H54 (cell line): ENCODE results near the gene ST6GALNAC6.
A peak's percentile ranks its signal among the peaks of the same experiment; 100 is the strongest.

ENCODE experiments used
- DNase-seq: peaks from one replicate; pipeline ENCODE4 v3.0.0; 2011; ENCODE audit warnings: low spot score, mixed read lengths; ENCODE audit not compliant: insufficient read length
- FAIRE-seq: peaks from 3 replicates; lab custom pipeline; 2011; peaks lifted over from hg19 to GRCh38; lab: Jason Lieb, UNC
- POLR2A ChIP-seq: IDR thresholded peaks from 2 replicates; pipeline ENCODE4 v1.6.1; 2011; ENCODE audit warnings: low read depth, mild to moderate bottlenecking, low read length

Gene ST6GALNAC6

GRCh38 chr9:127927988-127928675 is 28.7 kb upstream of the ST6GALNAC6 start:
- TF ChIP-seq POLR2A, result no peak
- FAIRE-seq, result no peak
- DNase-seq, result no peak

- no peak for TF ChIP-seq POLR2A
- DNase-seq (no peak), FAIRE-seq (no peak)
Measured at GRCh38 chr9:127927201-127927987, 28.0 kb upstream of the ST6GALNAC6 start.

GRCh38 chr9:127926906-127927200 is 27.4 kb upstream of the ST6GALNAC6 start:
- DNase-seq (no peak), FAIRE-seq (no peak)
- TF ChIP-seq POLR2A, result no peak

- DNase-seq, result no peak
- no peak for FAIRE-seq
- no peak for TF ChIP-seq POLR2A
Measured at GRCh38 chr9:127925959-127926905, 26.8 kb upstream of the ST6GALNAC6 start.

- DNase-seq (no peak), FAIRE-seq (no peak)
- no peak for TF ChIP-seq POLR2A
Measured at GRCh38 chr9:127924736-127925444, 25.5 kb upstream of the ST6GALNAC6 start.

GRCh38 chr9:127923771-127924170 is 24.4 kb upstream of the ST6GALNAC6 start:
- DNase-seq (peak; percentile 99), FAIRE-seq (peak; percentile 75)
- no peak for TF ChIP-seq POLR2A

- no peak for TF ChIP-seq POLR2A
- DNase-seq (no peak), FAIRE-seq (no peak)
Measured at GRCh38 chr9:127923046-127923445, 23.6 kb upstream of the ST6GALNAC6 start.

GRCh38 chr9:127921557-127922120 is 22.2 kb upstream of the ST6GALNAC6 start:
- FAIRE-seq, result no peak
- no peak for TF ChIP-seq POLR2A

GRCh38 chr9:127920794-127921193 is 21.4 kb upstream of the ST6GALNAC6 start:
- no peak for FAIRE-seq
- TF ChIP-seq POLR2A, result no peak

More at GRCh38 chr9:127921557-127922120, 22.2 kb upstream of the ST6GALNAC6 start:
- DNase-seq, result peak; percentile 94

GRCh38 chr9:127919253-127919815 is 19.9 kb upstream of the ST6GALNAC6 start:
- DNase-seq, result peak; percentile 99
- FAIRE-seq, result peak; percentile 97
- no peak for TF ChIP-seq POLR2A

More at GRCh38 chr9:127920794-127921193, 21.4 kb upstream of the ST6GALNAC6 start:
- DNase-seq, result no peak

- DNase-seq (no peak), FAIRE-seq (no peak)
- no peak for TF ChIP-seq POLR2A
Measured at GRCh38 chr9:127918183-127919107, 19.0 kb upstream of the ST6GALNAC6 start.
